H1 (cell line): ENCODE data around the gene HTATSF1. TPM values are rescaled to one million over a fixed set of nuclear protein-coding genes. Genes with fewer than 3 reads are reported as not detected.

Experiments used
- CTCF ChIA-PET: fragments of 300-600 bp; sonication (Branson Sonifier 250); formaldehyde crosslinking; loops from one replicate; lab custom pipeline; 2021; ENCODE audit not compliant: partially characterized antibody; lab: Charles Lee
- POLR2A ChIA-PET: fragments of 300-600 bp; sonication (Branson Sonifier 250); formaldehyde crosslinking; loops from one replicate; lab custom pipeline; 2021; ENCODE audit warnings: inconsistent platforms; ENCODE audit not compliant: partially characterized antibody; lab: Charles Lee
- DNase-seq, 2 experiments: peaks; one replicate each; pipeline versions ENCODE4 v3.0.0 to v3.0.0-alpha.2; 2010 to 2022; ENCODE audit warnings: low spot score in 2 of 2, low read depth in 1 of 2, mixed read lengths in 1 of 2
- FAIRE-seq: peaks from 2 replicates; lab custom pipeline; 2011; peaks lifted over from hg19 to GRCh38; lab: Jason Lieb, UNC
- H2AFZ ChIP-seq: 2 replicates; pipeline ENCODE4 v1.8.1; 2012; ENCODE audit warnings: low read length, inconsistent platforms
- H2AK5ac ChIP-seq: 2 replicates; pipeline ENCODE4 v1.6.1; 2013; ENCODE audit warnings: low read depth, low read length
- H2BK120ac ChIP-seq: replicated peaks from 2 replicates; pipeline ENCODE3; 2013; ENCODE audit warnings: low read depth, low read length, inconsistent platforms
- H2BK12ac ChIP-seq: 2 replicates; pipeline ENCODE4 v1.6.1; 2013; ENCODE audit warnings: low read depth, low read length
- H2BK15ac ChIP-seq: 2 replicates; pipeline ENCODE4 v1.6.1; 2013; ENCODE audit warnings: low read length
- H2BK20ac ChIP-seq: 2 replicates; pipeline ENCODE4 v1.6.1; 2013; ENCODE audit warnings: low read length
- H2BK5ac ChIP-seq: 2 replicates; pipeline ENCODE4 v1.6.1; 2013; ENCODE audit warnings: low read depth, low read length
- H3K14ac ChIP-seq: 2 replicates; pipeline ENCODE4 v1.6.1; 2013; ENCODE audit warnings: inconsistent platforms; ENCODE audit not compliant: insufficient read length
- H3K18ac ChIP-seq: 2 replicates; pipeline ENCODE4 v1.6.1; 2013; ENCODE audit warnings: low read length; ENCODE audit errors: extremely low read depth
- H3K23ac ChIP-seq: 2 replicates; pipeline ENCODE4 v1.6.1; 2013; ENCODE audit warnings: inconsistent platforms; ENCODE audit not compliant: insufficient read length
- H3K23me2 ChIP-seq: 2 replicates; pipeline ENCODE4 v1.6.1; 2013; ENCODE audit warnings: low read depth, low read length
- H3K27ac ChIP-seq: 2 replicates; pipeline ENCODE4 v1.6.1; 2011; ENCODE audit warnings: low read depth, low read length, inconsistent platforms
- H3K27me3 ChIP-seq, 4 experiments: replicated peaks in 1 of 4; 1 replicate in 1 of 4; 2 replicates in 3 of 4; pipeline versions ENCODE4 v1.6.1 to v1.8.1; 2011 to 2013; ENCODE audit warnings: low read length in 3 of 4, mild to moderate bottlenecking in 3 of 4, inconsistent platforms in 2 of 4, mixed read lengths in 2 of 4, moderate library complexity in 1 of 4; ENCODE audit not compliant: control insufficient read depth in 3 of 4, insufficient read depth in 3 of 4; ENCODE audit errors: extremely low read depth in 1 of 4
- H3K36me3 ChIP-seq, 4 experiments: 2 replicates each; pipeline versions ENCODE4 v1.6.1 to v1.8.1; 2011 to 2013; ENCODE audit warnings: mild to moderate bottlenecking in 4 of 4, low read length in 3 of 4, moderate library complexity in 2 of 4, control low read depth in 1 of 4, inconsistent platforms in 1 of 4; ENCODE audit not compliant: insufficient read depth in 4 of 4, control insufficient read depth in 2 of 4
- H3K4ac ChIP-seq: replicated peaks from 2 replicates; pipeline ENCODE3; 2013; ENCODE audit warnings: low read length, low read depth, mixed read lengths, inconsistent platforms; ENCODE audit not compliant: insufficient read length
- H3K4me1 ChIP-seq, 4 experiments: replicated peaks in 1 of 4; 1 replicate in 1 of 4; 2 replicates in 3 of 4; pipeline versions ENCODE4 v1.6.1 to v1.8.1; 2011 to 2013; ENCODE audit warnings: low read length in 3 of 4, inconsistent platforms in 2 of 4, mixed read lengths in 1 of 4; ENCODE audit not compliant: insufficient read depth in 4 of 4, control insufficient read depth in 3 of 4
- H3K4me2 ChIP-seq, 2 experiments: 2 replicates each; pipeline versions ENCODE4 v1.6.1 to v1.8.1; 2011 to 2013; ENCODE audit warnings: low read depth in 2 of 2, low read length in 2 of 2, control low read depth in 1 of 2, inconsistent platforms in 1 of 2, mild to moderate bottlenecking in 1 of 2; ENCODE audit not compliant: insufficient read depth in 1 of 2
- H3K4me3 ChIP-seq, 4 experiments: fragments of 200-600, 300-600 bp in 1 of 4; sonication (generic), shearing (Covaris generic), sonication (Bioruptor Twin) in 1 of 4; 2 replicates each; pipeline versions ENCODE4 v1.5.1 to v1.8.1; 2011 to 2016; ENCODE audit warnings: low read length in 4 of 4, low read depth in 3 of 4, control low read depth in 2 of 4, inconsistent platforms in 2 of 4, mild to moderate bottlenecking in 2 of 4, mixed read lengths in 1 of 4, moderate library complexity in 1 of 4; ENCODE audit not compliant: insufficient read depth in 2 of 4; ENCODE audit errors: extremely low read depth in 1 of 4
- H3K56ac ChIP-seq: replicated peaks from 2 replicates; pipeline ENCODE3; 2013; ENCODE audit warnings: low read depth, mild to moderate bottlenecking, mixed read lengths, low read length, inconsistent platforms; ENCODE audit not compliant: insufficient read length
- H3K79me1 ChIP-seq: 2 replicates; pipeline ENCODE4 v1.6.1; 2013; ENCODE audit warnings: low read depth, low read length, control low read depth
- H3K79me2 ChIP-seq, 2 experiments: 2 replicates each; pipeline versions ENCODE4 v1.6.1 to v1.8.1; 2012 to 2013; ENCODE audit warnings: low read length in 2 of 2, mild to moderate bottlenecking in 2 of 2, inconsistent platforms in 1 of 2; ENCODE audit not compliant: insufficient read depth in 2 of 2, control insufficient read depth in 1 of 2
- H3K9ac ChIP-seq, 4 experiments: replicated peaks in 1 of 4; 1 replicate in 1 of 4; 2 replicates in 3 of 4; pipeline versions ENCODE4 v1.6.1 to v1.8.1; 2011 to 2013; ENCODE audit warnings: low read depth in 3 of 4, low read length in 3 of 4, control low read depth in 2 of 4, mild to moderate bottlenecking in 2 of 4, moderate library complexity in 2 of 4, inconsistent platforms in 1 of 4; ENCODE audit errors: extremely low read depth in 1 of 4
- H3K9me3 ChIP-seq, 2 experiments: 2 replicates each; pipeline versions ENCODE4 v1.6.1 to v1.8.1; 2012 to 2013; ENCODE audit warnings: mild to moderate bottlenecking in 2 of 2, moderate library complexity in 2 of 2, control low read depth in 1 of 2, inconsistent platforms in 1 of 2, low read depth in 1 of 2, low read length in 1 of 2, mixed read lengths in 1 of 2; ENCODE audit not compliant: insufficient read depth in 2 of 2
- H4K20me1 ChIP-seq, 2 experiments: replicated peaks in 1 of 2; 2 replicates each; pipeline versions ENCODE3 to v1.8.1; 2011 to 2013; ENCODE audit warnings: inconsistent platforms in 2 of 2, low read length in 2 of 2, mild to moderate bottlenecking in 1 of 2; ENCODE audit not compliant: insufficient read depth in 2 of 2, control insufficient read depth in 1 of 2
- H4K5ac ChIP-seq: 2 replicates; pipeline ENCODE4 v1.6.1; 2013; ENCODE audit warnings: low read length, low read depth, mixed read lengths, inconsistent platforms; ENCODE audit not compliant: insufficient read length
- H4K8ac ChIP-seq: 2 replicates; pipeline ENCODE4 v1.8.0; 2013; ENCODE audit warnings: mild to moderate bottlenecking, moderate library complexity, low read length, inconsistent platforms; ENCODE audit not compliant: insufficient read depth; ENCODE audit errors: extremely low read depth
- H4K91ac ChIP-seq: replicated peaks from 2 replicates; pipeline ENCODE3; 2013; ENCODE audit warnings: low read length, mixed read lengths, inconsistent platforms; ENCODE audit not compliant: insufficient read length
- CHD1 ChIP-seq: IDR thresholded peaks from 2 replicates; pipeline ENCODE4 v1.6.1; 2012; ENCODE audit warnings: low read depth, low read length, improper control_type of control experiment
- CREB1 ChIP-seq: IDR thresholded peaks from 2 replicates; pipeline ENCODE4 v1.6.1; 2012; ENCODE audit warnings: inconsistent platforms
- EP300 ChIP-seq, 2 experiments: IDR thresholded peaks; 1 replicate in 1 of 2; 2 replicates in 1 of 2; pipeline ENCODE4 v1.6.1; 2011 to 2012; ENCODE audit warnings: low read depth in 2 of 2, low read length in 2 of 2, mild to moderate bottlenecking in 2 of 2, borderline replicate concordance in 1 of 2, inconsistent platforms in 1 of 2, moderate library complexity in 1 of 2
- FOSL1 ChIP-seq: IDR thresholded peaks from 2 replicates; pipeline ENCODE4 v1.6.1; 2011; ENCODE audit warnings: mild to moderate bottlenecking, low read depth, low read length, moderate library complexity; ENCODE audit not compliant: insufficient read depth
- PHF8 ChIP-seq: fragments of 200-600 bp; sonication (generic); conservative IDR thresholded peaks from 2 replicates; pipeline ENCODE4 v1.7.1; 2012; ENCODE audit warnings: low read depth, mild to moderate bottlenecking, inconsistent platforms, low read length, moderate library complexity
- POLR2A ChIP-seq, 2 experiments: IDR thresholded peaks; 1 replicate in 1 of 2; 2 replicates in 1 of 2; pipeline ENCODE4 v1.6.1; 2011; ENCODE audit warnings: low read depth in 2 of 2, low read length in 2 of 2, mild to moderate bottlenecking in 2 of 2; ENCODE audit errors: control extremely low read depth in 1 of 2
- RFX5 ChIP-seq: IDR thresholded peaks from 2 replicates; pipeline ENCODE4 v1.6.1; 2011; ENCODE audit warnings: low read depth, low read length, improper control_type of control experiment, borderline replicate concordance
- RXRA ChIP-seq: IDR thresholded peaks from 2 replicates; pipeline ENCODE4 v1.6.1; 2011; ENCODE audit warnings: low read depth, mild to moderate bottlenecking, low read length, moderate library complexity; ENCODE audit not compliant: insufficient read depth
- SAP30 ChIP-seq: fragments of 300-600 bp; sonication (generic); IDR thresholded peaks from 2 replicates; pipeline ENCODE4 v1.7.1; 2012; ENCODE audit warnings: low read length, moderate library complexity, mild to moderate bottlenecking, inconsistent platforms; ENCODE audit not compliant: insufficient read depth, insufficient replicate concordance
- SIN3A ChIP-seq, 2 experiments: IDR thresholded peaks in 1 of 2; conservative IDR thresholded peaks in 1 of 2; 2 replicates each; pipeline ENCODE4 v1.6.1; 2011 to 2012; ENCODE audit warnings: low read length in 2 of 2, improper control_type of control experiment in 1 of 2, low read depth in 1 of 2, mild to moderate bottlenecking in 1 of 2
- SIRT6 ChIP-seq: IDR thresholded peaks from one replicate; pipeline ENCODE4 v1.7.1; 2012; ENCODE audit warnings: low read length, inconsistent platforms
- SP2 ChIP-seq: IDR thresholded peaks from 2 replicates; pipeline ENCODE4 v1.6.1; 2012; ENCODE audit warnings: mild to moderate bottlenecking, low read length, inconsistent platforms
- SRF ChIP-seq: IDR thresholded peaks from 2 replicates; pipeline ENCODE4 v1.6.1; 2011; ENCODE audit warnings: mild to moderate bottlenecking, low read depth, low read length, moderate library complexity
- TCF12 ChIP-seq: IDR thresholded peaks from 2 replicates; pipeline ENCODE4 v1.6.1; 2011; ENCODE audit warnings: low read depth, mild to moderate bottlenecking, low read length
- WGBS, 2 experiments: shearing (Covaris generic) in 1 of 2; methylation state at CpG; one replicate each; pipeline versions ENCODE4 v1.1.6 to v1.1.7; 2013 to 2015; ENCODE audit warnings: low lambda C conversion rate in 2 of 2, mixed read lengths in 2 of 2, inconsistent platforms in 1 of 2, low coverage in 1 of 2, missing lambda C conversion rate in 1 of 2; ENCODE audit not compliant: insufficient replicate concordance in 2 of 2, insufficient coverage in 1 of 2, insufficient read length in 1 of 2; ENCODE audit errors: extremely low coverage in 1 of 2, missing lambda C conversion rate in 1 of 2; 5-methylcytosine and 5-hydroxymethylcytosine counted together
- polyA plus RNA-seq, 7 experiments: library from polyadenylated mRNA; depleted of rRNA in 3 of 7; stranded (reverse) in 5 of 7; unstranded in 2 of 7; fragments of >200 nt in 5 of 7; fragments of 200-250 nt in 2 of 7; gene quantifications; 1 replicate in 5 of 7; 2 replicates in 1 of 7; 4 replicates in 1 of 7; pipeline versions ENCODE4 v1.2.1 to v1.2.3, GENCODE V29; 2011 to 2013; ENCODE audit warnings: missing spikeins in 2 of 7, mixed read lengths in 2 of 7
- total RNA-seq: library from RNA; stranded (reverse); fragmentation: NEBNext Ultra II Directional; extraction: Animal tissue kit (Norgen Biotek cat#: 25700); gene quantifications from 2 replicates; pipeline ENCODE4 v1.2.1, GENCODE V29; 2021
- TF ChIP-seq, protein P1 (sequence below): IDR thresholded peaks from 2 replicates; pipeline ENCODE4 v1.6.1; 2011; ENCODE audit warnings: low read depth, mild to moderate bottlenecking, low read length; ENCODE audit not compliant: insufficient read depth

The HTATSF1 gene
- total and polyA plus RNA-seq, 2 of the 8 experiments (the other 6 are each of a cell fraction or from before 2014, with no cell fraction given) = 1.2 to 49.3 TPM

DNA sequence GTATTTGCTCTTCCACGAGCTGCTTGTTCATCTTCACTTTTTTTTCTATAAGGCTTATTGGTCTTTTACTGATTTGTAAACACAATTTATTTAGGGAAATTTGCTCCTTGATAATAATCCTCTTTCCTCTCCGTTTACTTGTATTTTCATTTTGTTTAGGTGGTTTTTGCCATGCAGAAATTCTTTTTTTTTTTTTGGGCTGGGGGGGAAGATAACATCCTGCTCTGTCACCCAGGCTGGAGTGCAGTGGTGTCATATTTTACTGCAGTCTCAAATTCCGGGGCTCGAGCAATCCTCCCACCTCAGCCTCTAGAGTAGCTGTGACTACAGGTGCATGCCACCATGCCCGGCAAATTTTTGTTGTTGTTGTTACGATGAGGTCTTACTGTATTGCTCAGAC, 41.3 kb upstream of the HTATSF1 start:
- ChIA-PET CTCF (interaction anchor here (0.7 kb wide), 1 partner anchor 9 kb away, joined by 3 read pairs; no protein-coding TSS in a partner anchor), POLR2A (no interaction called here)
- H4K8ac ChIP-seq = no peak overlapping the region
- H3K4me3 ChIP-seq = no peak overlapping the region
- H3K56ac ChIP-seq = no peak overlapping the region
- no peaks in the 10 kb centered on the region for H3K27me3 ChIP-seq
- H3K36me3 ChIP-seq = no peaks in the 10 kb centered on the region
- H3K9me3 ChIP-seq = no peaks in the 10 kb centered on the region
- H2BK5ac ChIP-seq = no peak overlapping the region
- H3K79me2 ChIP-seq = no peaks in the 10 kb centered on the region
- H3K79me1 ChIP-seq = no peaks in the 10 kb centered on the region
- H2AK5ac ChIP-seq = no peak overlapping the region
- no peak overlapping the region for H3K18ac ChIP-seq
- no peak overlapping the region for H2BK15ac ChIP-seq
- H3K23me2 ChIP-seq = no peaks in the 10 kb centered on the region
- H3K14ac ChIP-seq = no peak overlapping the region
- H3K9ac ChIP-seq = no peak overlapping the region
- H4K5ac ChIP-seq = no peak overlapping the region
- no peak overlapping the region for H2BK12ac ChIP-seq
- no peak overlapping the region for H4K91ac ChIP-seq
- no peak overlapping the region for H3K4ac ChIP-seq
- no peak overlapping the region for H2BK120ac ChIP-seq
- no peak for FAIRE-seq
- H3K4me1 ChIP-seq = no peaks in the 10 kb centered on the region
- H4K20me1 ChIP-seq = no peaks in the 10 kb centered on the region
- no peak overlapping the region for H2AFZ ChIP-seq
- no peak overlapping the region for H3K23ac ChIP-seq
- H3K4me2 ChIP-seq = no peak overlapping the region
- no peak overlapping the region for H2BK20ac ChIP-seq
- no peak for DNase-seq
- H3K27ac ChIP-seq = no peak overlapping the region
- WGBS, 2 experiments = 93% methylated on average over 6 of the region's 6 CpGs; no CpG with 5 or more reads in 1 of the 2 experiments
- TF ChIP-seq CREB1 (no peak), SIRT6 (no peak), TCF12 (no peak), SAP30 (no peak), SRF (no peak), FOSL1 (no peak), EP300 (IDR thresholded peaks at IDR 0.05; ENCODE audit: borderline replicate concordance in 1 of 2, low read depth in 2 of 2, low read length in 2 of 2) (no peak), RFX5 (no peak), RXRA (no peak), SP2 (no peak), SIN3A (conservative IDR thresholded peaks at IDR 0.05 in 1 of 2, IDR thresholded peaks at IDR 0.05 in 1 of 2; ENCODE audit: low read depth in 1 of 2, low read length in 2 of 2) (no peak), PHF8 (no peak), CHD1 (no peak), POLR2A (IDR thresholded peaks at IDR 0.05; ENCODE audit: control extremely low read depth in 1 of 2, low read depth in 2 of 2, low read length in 2 of 2) (no peak)
- TF ChIP-seq, protein P1, sequence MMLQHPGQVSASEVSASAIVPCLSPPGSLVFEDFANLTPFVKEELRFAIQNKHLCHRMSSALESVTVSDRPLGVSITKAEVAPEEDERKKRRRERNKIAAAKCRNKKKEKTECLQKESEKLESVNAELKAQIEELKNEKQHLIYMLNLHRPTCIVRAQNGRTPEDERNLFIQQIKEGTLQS = no peak
